Parathyroid adenoma (tissue), 2 donors: ENCODE data around the gene WNT7B.

ENCODE experiments used
- H2AFZ ChIP-seq: fragments of 300-600 bp; sonication (generic); one replicate; pipeline ENCODE4 v1.7.0; 2017; ENCODE audit warnings: antibody characterized with exemption, mild to moderate bottlenecking
- H3K27ac ChIP-seq: fragments of 300-600 bp; sonication (generic); one replicate; pipeline ENCODE4 v1.7.0; 2017
- H3K27me3 ChIP-seq: fragments of 300-600 bp; sonication (generic); one replicate; pipeline ENCODE4 v1.7.0; 2017; ENCODE audit warnings: low read length; ENCODE audit not compliant: control insufficient read depth, insufficient read depth
- H3K36me3 ChIP-seq: fragments of 300-600 bp; sonication (generic); one replicate; pipeline ENCODE4 v1.7.0; 2017; ENCODE audit warnings: low read length; ENCODE audit not compliant: control insufficient read depth, insufficient read depth
- H3K4me1 ChIP-seq: fragments of 300-600 bp; sonication (generic); one replicate; pipeline ENCODE4 v1.7.0; 2017; ENCODE audit warnings: control low read depth
- H3K4me2 ChIP-seq: fragments of 300-600 bp; sonication (generic); one replicate; pipeline ENCODE4 v1.7.0; 2017; ENCODE audit warnings: low read length
- H3K4me3 ChIP-seq: fragments of 300-600 bp; sonication (generic); one replicate; pipeline ENCODE4 v1.7.0; 2017; ENCODE audit warnings: low read depth, low read length
- H3K79me2 ChIP-seq: fragments of 300-600 bp; sonication (generic); one replicate; pipeline ENCODE4 v1.7.0; 2017; ENCODE audit warnings: control low read depth
- H3K9ac ChIP-seq: fragments of 300-600 bp; sonication (generic); one replicate; pipeline ENCODE4 v1.7.0; 2017; ENCODE audit warnings: mild to moderate bottlenecking
- H3K9me3 ChIP-seq: fragments of 300-600 bp; sonication (generic); one replicate; pipeline ENCODE4 v1.7.0; 2017; ENCODE audit warnings: low read length; ENCODE audit not compliant: control insufficient read depth
- CTCF ChIP-seq: fragments of 300-600 bp; sonication (generic); IDR thresholded peaks from one replicate; pipeline ENCODE4 v1.7.0; 2017; ENCODE audit warnings: antibody characterized with exemption, mild to moderate bottlenecking
- donor health status: primary hyperparathyroidism.

Gene WNT7B

GRCh38 chr22:45992737-45993136 lies 15.8 kb upstream of the WNT7B start:
- H3K4me1 ChIP-seq = peaks cover 9% of the 10 kb centered on the region
- TF ChIP-seq CTCF = no peak
- H3K79me2 ChIP-seq = no peaks in the 10 kb centered on the region
- no peaks in the 10 kb centered on the region for H3K9me3 ChIP-seq
- H3K4me3 ChIP-seq = no peak overlapping the region
- H3K36me3 ChIP-seq = no peaks in the 10 kb centered on the region
- no peak overlapping the region for H3K4me2 ChIP-seq
- no peak overlapping the region for H3K27ac ChIP-seq
- H3K27me3 ChIP-seq = no peaks in the 10 kb centered on the region
- H3K9ac ChIP-seq = no peak overlapping the region
- no peak overlapping the region for H2AFZ ChIP-seq

- no peak overlapping the region for H3K4me3 ChIP-seq
- H3K27ac ChIP-seq = no peak overlapping the region
- no peak for TF ChIP-seq CTCF
- H3K27me3 ChIP-seq = no peaks in the 10 kb centered on the region
- H3K9ac ChIP-seq = no peak overlapping the region
- no peak overlapping the region for H2AFZ ChIP-seq
- H3K36me3 ChIP-seq = no peaks in the 10 kb centered on the region
- no peaks in the 10 kb centered on the region for H3K9me3 ChIP-seq
- no peak overlapping the region for H3K4me2 ChIP-seq
- H3K4me1 ChIP-seq = no peaks in the 10 kb centered on the region
- H3K79me2 ChIP-seq = no peaks in the 10 kb centered on the region
These were observed 14.1 kb upstream of the WNT7B start for GRCh38 chr22:45991098-45991497.

- Histone ChIP-seq H3K4me1 (no peaks in the 10 kb centered on the region), H3K9me3 (no peaks in the 10 kb centered on the region), H3K9ac (no peak overlapping the region), H3K27me3 (no peaks in the 10 kb centered on the region), H3K27ac (no peak overlapping the region), H2AFZ (no peak overlapping the region), H3K79me2 (no peaks in the 10 kb centered on the region), H3K4me2 (no peak overlapping the region), H3K4me3 (no peak overlapping the region), H3K36me3 (no peaks in the 10 kb centered on the region)
- TF ChIP-seq CTCF = no peak
These were observed 10.3 kb upstream of the WNT7B start for GRCh38 chr22:45987136-45987861.

- Histone ChIP-seq H2AFZ (no peak overlapping the region), H3K79me2 (no peaks in the 10 kb centered on the region), H3K27ac (no peak overlapping the region)
These were observed 7.5 kb upstream of the WNT7B start for GRCh38 chr22:45984316-45984916.

More at GRCh38 chr22:45984316-45984916, 7.5 kb upstream of the WNT7B start:
- Histone ChIP-seq H3K9me3 (no peaks in the 10 kb centered on the region), H3K4me2 (no peak overlapping the region), H3K36me3 (no peaks in the 10 kb centered on the region), H3K4me3 (no peak overlapping the region), H3K4me1 (no peaks in the 10 kb centered on the region), H3K9ac (no peak overlapping the region), H3K27me3 (no peaks in the 10 kb centered on the region)
- TF ChIP-seq CTCF = no peak
